Measurements from ENCODE around the gene ETS2. TPM values are rescaled to one million over a fixed set of nuclear protein-coding genes. Genes with fewer than 3 reads are reported as not detected.

ETS2 gene
- polyA plus RNA-seq, 1 donor (not counting 4 experiments of a cell fraction or from before 2014, with no cell fraction given) = 58.5 TPM

GRCh38 chr21:38771536-38771935 is 34.2 kb upstream of the ETS2 start:
- H3K4me3 ChIP-seq (ENCODE audit: control insufficient read depth in 2 of 3, extremely low read depth in 1 of 3, insufficient read depth in 2 of 3, low read depth in 1 of 3, low read length in 3 of 3) = no peak overlapping the region
- no peaks in the 10 kb centered on the region for H3K79me2 ChIP-seq (ENCODE audit: control insufficient read depth, insufficient read depth, low read length)
- peaks cover 3% of the 10 kb centered on the region for H3K9me1 ChIP-seq (ENCODE audit: control insufficient read depth, extremely low read depth, insufficient read depth, low read length)
- TF ChIP-seq EZH2 (IDR thresholded peaks at IDR 0.05; ENCODE audit: low read length) (no peak), CTCF (optimal IDR thresholded peaks at IDR 0.05 in 1 of 3, IDR thresholded peaks at IDR 0.05 in 1 of 3, conservative IDR thresholded peaks at IDR 0.05 in 1 of 3; ENCODE audit: extremely low read depth in 1 of 3, insufficient read depth in 2 of 3, low read length in 3 of 3) (no peak)
- dilution Hi-C loops (cut with MboI; ENCODE audit: extremely low pct_ligation_motif_present, low sequenced_read_pairs) = no loop called here
- H2AFZ ChIP-seq (ENCODE audit: control insufficient read depth, low read length) = no peak overlapping the region
- FAIRE-seq = no peak
- H3K36me3 ChIP-seq (ENCODE audit: control insufficient read depth in 2 of 2, extremely low read depth in 1 of 2, insufficient read depth in 2 of 2, low read length in 2 of 2) = no peaks in the 10 kb centered on the region
- H3K27me3 ChIP-seq (ENCODE audit: control insufficient read depth, extremely low read depth, insufficient read depth, low read length) = no peaks in the 10 kb centered on the region
- H4K20me1 ChIP-seq (ENCODE audit: control insufficient read depth, extremely low read depth, insufficient read depth, low read length) = no peaks in the 10 kb centered on the region
- DNase-seq (ENCODE audit: low read depth, low spot score) = no peak
- H3K9ac ChIP-seq (ENCODE audit: control insufficient read depth, extremely low read depth, insufficient read depth, low read length) = no peak overlapping the region
- H3K4me1 ChIP-seq (ENCODE audit: control insufficient read depth, extremely low read depth, insufficient read depth, low read length) = peaks cover 34% of the 10 kb centered on the region
- no peaks in the 10 kb centered on the region for H3K9me3 ChIP-seq (ENCODE audit: control insufficient read depth, low read depth, low read length)
- H3K27ac ChIP-seq (ENCODE audit: control insufficient read depth, insufficient read depth, low read length) = no peak overlapping the region
- H3K4me2 ChIP-seq (ENCODE audit: control insufficient read depth, extremely low read depth, insufficient read depth, low read depth, low read length) = no peak overlapping the region

DNA sequence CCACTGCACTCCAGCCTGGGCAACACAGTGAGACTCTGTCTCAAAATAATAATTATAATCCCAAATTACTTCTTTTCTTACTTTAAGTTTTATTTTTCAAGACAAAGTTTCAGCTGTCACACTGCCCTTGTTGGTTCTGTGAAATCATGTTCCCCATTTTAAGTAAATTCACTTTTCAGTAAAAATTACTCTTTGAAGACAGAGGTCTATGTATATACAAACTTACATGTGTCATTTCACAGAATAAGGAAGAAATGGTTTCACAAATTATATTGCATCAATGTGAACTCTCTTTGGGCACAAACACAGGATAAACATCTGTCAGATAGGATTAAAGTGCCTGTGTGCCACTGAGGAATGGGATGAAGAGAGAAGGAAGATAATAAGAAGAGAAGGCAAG is 33.1 kb upstream of the ETS2 start:
- Histone ChIP-seq H3K36me3 (ENCODE audit: control insufficient read depth in 2 of 2, extremely low read depth in 1 of 2, insufficient read depth in 2 of 2, low read length in 2 of 2) (no peaks in the 10 kb centered on the region), H3K4me1 (ENCODE audit: control insufficient read depth, extremely low read depth, insufficient read depth, low read length) (peaks cover 25% of the 10 kb centered on the region), H3K9me3 (ENCODE audit: control insufficient read depth, low read depth, low read length) (no peaks in the 10 kb centered on the region), H3K27ac (ENCODE audit: control insufficient read depth, insufficient read depth, low read length) (peak overlapping the region; percentile 83), H3K27me3 (ENCODE audit: control insufficient read depth, extremely low read depth, insufficient read depth, low read length) (no peaks in the 10 kb centered on the region), H3K79me2 (ENCODE audit: control insufficient read depth, insufficient read depth, low read length) (no peaks in the 10 kb centered on the region), H3K4me2 (ENCODE audit: control insufficient read depth, extremely low read depth, insufficient read depth, low read depth, low read length) (no peak overlapping the region), H4K20me1 (ENCODE audit: control insufficient read depth, extremely low read depth, insufficient read depth, low read length) (no peaks in the 10 kb centered on the region), H2AFZ (ENCODE audit: control insufficient read depth, low read length) (no peak overlapping the region), H3K9ac (ENCODE audit: control insufficient read depth, extremely low read depth, insufficient read depth, low read length) (no peak overlapping the region), H3K4me3 (ENCODE audit: control insufficient read depth in 2 of 3, extremely low read depth in 1 of 3, insufficient read depth in 2 of 3, low read depth in 1 of 3, low read length in 3 of 3) (no peak overlapping the region), H3K9me1 (ENCODE audit: control insufficient read depth, extremely low read depth, insufficient read depth, low read length) (peaks cover 3% of the 10 kb centered on the region)
- DNase-seq (ENCODE audit: low read depth, low spot score) (no peak), FAIRE-seq (no peak)
- dilution Hi-C loops (cut with MboI; ENCODE audit: extremely low pct_ligation_motif_present, low sequenced_read_pairs) = no loop called here
- no peak for TF ChIP-seq CTCF (optimal IDR thresholded peaks at IDR 0.05 in 1 of 3, IDR thresholded peaks at IDR 0.05 in 1 of 3, conservative IDR thresholded peaks at IDR 0.05 in 1 of 3; ENCODE audit: extremely low read depth in 1 of 3, insufficient read depth in 2 of 3, low read length in 3 of 3)
- TF ChIP-seq EZH2 (IDR thresholded peaks at IDR 0.05; ENCODE audit: low read length) = no peak
